ENCODE measurements around the gene ACSF2. TPM values are rescaled to one million over a fixed set of nuclear protein-coding genes. Genes with fewer than 3 reads are reported as not detected.
A peak's percentile ranks its signal among the peaks of the same experiment; 100 is the strongest.

Gene ACSF2
- total and polyA plus RNA-seq, 8 donors: 60.9 to 148 (median 124) TPM

GRCh38 chr17:50518384-50519023 lies 92.5 kb downstream of the ACSF2 start:
- ATAC-seq (no peak), DNase-seq (peak in 1 of 4 donors; percentile 53)
- H3K9me3 ChIP-seq: no peaks in the 10 kb centered on the region
- no peaks in the 10 kb centered on the region for H3K4me1 ChIP-seq
- intact Hi-C loops (cut with DNase I): no loop called here
- H3K36me3 ChIP-seq: no peaks in the 10 kb centered on the region
- no peaks in the 10 kb centered on the region for H3K27me3 ChIP-seq
- no peak overlapping the region for H3K4me3 ChIP-seq
- no peak for TF ChIP-seq CTCF (IDR thresholded peaks at IDR 0.05)
- no peak overlapping the region for H3K27ac ChIP-seq

GRCh38 chr17:50519141-50519834 lies 93.3 kb downstream of the ACSF2 start:
- intact Hi-C loops (cut with DNase I): no loop called here
- H3K4me1 ChIP-seq: no peaks in the 10 kb centered on the region
- TF ChIP-seq CTCF (IDR thresholded peaks at IDR 0.05): no peak
- H3K27ac ChIP-seq: no peak overlapping the region
- no peaks in the 10 kb centered on the region for H3K9me3 ChIP-seq
- no peaks in the 10 kb centered on the region for H3K36me3 ChIP-seq
- H3K4me3 ChIP-seq: no peak overlapping the region
- DNase-seq (peak in 1 of 4 donors; percentile 41), ATAC-seq (no peak)
- no peaks in the 10 kb centered on the region for H3K27me3 ChIP-seq

GRCh38 chr17:50520483-50520882 lies 94.5 kb downstream of the ACSF2 start:
- intact Hi-C loops (cut with DNase I): no loop called here
- no peak for TF ChIP-seq CTCF (IDR thresholded peaks at IDR 0.05)
- Histone ChIP-seq H3K36me3 (no peaks in the 10 kb centered on the region), H3K27me3 (no peaks in the 10 kb centered on the region), H3K4me1 (no peaks in the 10 kb centered on the region), H3K27ac (no peak overlapping the region), H3K9me3 (no peaks in the 10 kb centered on the region), H3K4me3 (no peak overlapping the region)
- ATAC-seq (no peak), DNase-seq (no peak)

- Histone ChIP-seq H3K4me1 (no peaks in the 10 kb centered on the region), H3K36me3 (no peaks in the 10 kb centered on the region), H3K4me3 (no peak overlapping the region), H3K27ac (no peak overlapping the region), H3K27me3 (no peaks in the 10 kb centered on the region), H3K9me3 (no peaks in the 10 kb centered on the region)
- intact Hi-C loops (cut with DNase I): no loop called here
- no peak for TF ChIP-seq CTCF (IDR thresholded peaks at IDR 0.05)
- ATAC-seq (peak; percentile 75), DNase-seq (no peak)
Observed at GRCh38 chr17:50521514-50521913, 95.5 kb downstream of the ACSF2 start.

GRCh38 chr17:50522766-50523165 lies 96.7 kb downstream of the ACSF2 start:
- H3K36me3 ChIP-seq: no peaks in the 10 kb centered on the region
- no peak overlapping the region for H3K27ac ChIP-seq
- H3K4me3 ChIP-seq: no peak overlapping the region
- no peaks in the 10 kb centered on the region for H3K9me3 ChIP-seq
- ATAC-seq (no peak), DNase-seq (no peak)
- TF ChIP-seq CTCF (IDR thresholded peaks at IDR 0.05): no peak
- H3K4me1 ChIP-seq: no peaks in the 10 kb centered on the region
- no peaks in the 10 kb centered on the region for H3K27me3 ChIP-seq
- intact Hi-C loops (cut with DNase I): no loop called here
